GM19372 (cell line): ENCODE results near the gene GPR52.

Experiments
- ATAC-seq: cut with Tn5 transposase; IDR thresholded peaks from one replicate; pipeline ENCODE4 v1.9.1; 2021; ENCODE audit warnings: mild to moderate bottlenecking, low read depth, moderate library complexity; ENCODE audit not compliant: unreplicated experiment

Gene GPR52

DNA sequence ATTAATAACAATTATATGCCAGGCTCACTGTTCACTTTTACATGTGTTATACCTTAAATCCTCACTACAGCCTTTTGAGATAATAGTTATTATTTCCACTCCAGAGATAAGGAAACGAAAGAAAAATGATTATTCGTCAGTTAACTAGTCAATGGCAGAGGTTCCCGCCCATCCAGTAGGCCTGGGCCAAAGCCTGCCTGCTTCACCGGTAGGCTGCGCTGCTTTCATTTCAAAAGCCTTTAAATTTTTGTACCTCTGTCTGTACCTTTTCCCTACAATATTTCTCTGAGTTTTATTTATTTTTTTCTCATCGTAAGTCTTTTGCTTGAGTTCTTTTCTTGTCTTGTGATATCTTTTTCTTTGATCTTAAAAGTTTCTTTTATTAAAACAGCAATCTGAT, 3.6 kb downstream of the GPR52 start:
- ATAC-seq = no peak

GRCh38 chr1:174465855-174466254, 18.1 kb downstream of the GPR52 start:
- ATAC-seq = no peak

GRCh38 chr1:174466607-174467006, 18.8 kb downstream of the GPR52 start:
- ATAC-seq = no peak

- no peak for ATAC-seq
These were observed 21.3 kb downstream of the GPR52 start for GRCh38 chr1:174469052-174469451.

DNA sequence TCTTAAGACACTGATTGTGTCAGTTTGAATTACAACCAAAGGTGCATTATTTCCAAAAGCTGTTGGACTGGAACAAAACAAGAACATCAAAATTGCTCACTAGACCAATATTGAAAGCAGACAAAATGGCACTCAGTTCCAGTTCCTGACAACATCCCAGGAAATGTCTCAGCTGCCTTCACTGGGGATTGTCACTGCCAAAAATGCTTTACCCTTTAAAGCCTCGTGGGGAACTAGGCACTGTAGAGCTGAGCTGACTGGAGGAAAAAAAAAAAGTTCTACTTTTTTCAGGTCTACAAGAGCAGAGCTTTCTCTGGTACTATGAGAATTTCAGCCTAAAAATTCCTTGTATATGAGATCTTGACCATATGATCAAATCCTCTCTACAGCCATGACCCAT, 21.9 kb downstream of the GPR52 start:
- ATAC-seq = no peak

DNA sequence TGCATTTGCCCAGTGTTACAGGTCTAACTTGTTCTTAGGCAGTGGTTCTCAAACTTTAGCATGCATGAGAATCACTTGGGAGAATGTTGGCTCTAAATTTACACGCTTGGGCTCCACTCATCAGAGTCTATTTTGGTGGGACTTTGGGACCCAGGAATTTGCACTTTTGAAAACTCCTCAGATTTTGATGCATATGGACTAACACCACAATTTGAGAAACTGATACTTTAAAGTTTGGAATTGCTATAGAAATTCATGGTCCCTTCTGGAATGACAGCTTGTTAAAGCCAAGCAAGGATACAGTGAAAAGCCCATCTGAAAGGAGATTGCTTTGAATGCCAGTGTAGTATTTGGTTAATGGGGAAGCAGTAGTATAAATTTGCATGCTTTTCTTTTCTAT, 31.5 kb downstream of the GPR52 start:
- ATAC-seq = no peak

- ATAC-seq = no peak
These were observed 32.6 kb downstream of the GPR52 start for GRCh38 chr1:174480324-174480723.

DNA sequence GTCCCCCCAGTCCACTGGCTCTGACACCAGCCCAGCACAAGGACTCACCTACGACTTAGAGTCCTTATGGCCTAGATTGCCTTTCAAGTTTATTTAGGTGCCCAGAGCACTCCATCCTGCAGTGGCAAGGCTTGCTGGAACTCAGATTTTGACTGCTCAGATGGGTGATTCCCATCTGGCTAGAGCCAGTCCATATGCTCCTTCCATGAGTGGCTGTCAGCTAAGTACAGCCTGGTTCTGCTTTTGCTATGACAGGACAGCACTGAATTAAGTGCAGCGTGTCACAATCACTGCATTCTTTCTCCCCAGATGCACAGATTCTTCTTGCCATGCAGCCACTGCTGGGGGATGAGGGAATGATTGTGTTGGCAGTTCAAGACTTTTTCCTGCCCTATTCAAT, 43.8 kb downstream of the GPR52 start:
- no peak for ATAC-seq

DNA sequence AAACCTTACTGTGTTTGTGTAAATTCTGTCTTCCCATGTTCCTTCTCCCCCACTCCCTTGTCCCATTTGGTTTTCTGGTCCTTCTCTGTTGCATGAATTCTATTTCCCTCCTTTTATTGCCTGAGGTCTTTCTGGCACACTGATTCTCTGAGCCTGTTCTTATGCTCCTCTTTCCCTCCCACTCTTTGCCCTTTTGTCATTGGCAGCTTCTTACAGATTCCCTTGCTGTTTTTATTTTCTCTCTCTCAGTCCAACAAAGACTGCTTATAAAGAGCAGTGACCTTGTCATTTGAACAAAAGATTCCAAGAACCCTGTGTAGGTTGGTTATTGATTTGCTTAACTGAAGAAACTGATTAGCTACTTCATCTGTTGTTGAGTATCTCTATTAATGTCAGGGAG, 49.7 kb downstream of the GPR52 start:
- ATAC-seq = no peak
